ENCODE data around the gene HADHB.

- TF ChIP-seq CTCF (IDR thresholded peaks at IDR 0.05; ENCODE audit: insufficient read depth, low read length) (no peak), POLR2AphosphoS5 (IDR thresholded peaks at IDR 0.05; ENCODE audit: low read depth) (no peak)
- TF ChIP-seq, protein P1, sequence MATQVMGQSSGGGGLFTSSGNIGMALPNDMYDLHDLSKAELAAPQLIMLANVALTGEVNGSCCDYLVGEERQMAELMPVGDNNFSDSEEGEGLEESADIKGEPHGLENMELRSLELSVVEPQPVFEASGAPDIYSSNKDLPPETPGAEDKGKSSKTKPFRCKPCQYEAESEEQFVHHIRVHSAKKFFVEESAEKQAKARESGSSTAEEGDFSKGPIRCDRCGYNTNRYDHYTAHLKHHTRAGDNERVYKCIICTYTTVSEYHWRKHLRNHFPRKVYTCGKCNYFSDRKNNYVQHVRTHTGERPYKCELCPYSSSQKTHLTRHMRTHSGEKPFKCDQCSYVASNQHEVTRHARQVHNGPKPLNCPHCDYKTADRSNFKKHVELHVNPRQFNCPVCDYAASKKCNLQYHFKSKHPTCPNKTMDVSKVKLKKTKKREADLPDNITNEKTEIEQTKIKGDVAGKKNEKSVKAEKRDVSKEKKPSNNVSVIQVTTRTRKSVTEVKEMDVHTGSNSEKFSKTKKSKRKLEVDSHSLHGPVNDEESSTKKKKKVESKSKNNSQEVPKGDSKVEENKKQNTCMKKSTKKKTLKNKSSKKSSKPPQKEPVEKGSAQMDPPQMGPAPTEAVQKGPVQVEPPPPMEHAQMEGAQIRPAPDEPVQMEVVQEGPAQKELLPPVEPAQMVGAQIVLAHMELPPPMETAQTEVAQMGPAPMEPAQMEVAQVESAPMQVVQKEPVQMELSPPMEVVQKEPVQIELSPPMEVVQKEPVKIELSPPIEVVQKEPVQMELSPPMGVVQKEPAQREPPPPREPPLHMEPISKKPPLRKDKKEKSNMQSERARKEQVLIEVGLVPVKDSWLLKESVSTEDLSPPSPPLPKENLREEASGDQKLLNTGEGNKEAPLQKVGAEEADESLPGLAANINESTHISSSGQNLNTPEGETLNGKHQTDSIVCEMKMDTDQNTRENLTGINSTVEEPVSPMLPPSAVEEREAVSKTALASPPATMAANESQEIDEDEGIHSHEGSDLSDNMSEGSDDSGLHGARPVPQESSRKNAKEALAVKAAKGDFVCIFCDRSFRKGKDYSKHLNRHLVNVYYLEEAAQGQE (IDR thresholded peaks at IDR 0.05; ENCODE audit: insufficient replicate concordance, low read depth): no peak
Observed at GRCh38 chr2:26333293-26333692, 88.6 kb downstream of the HADHB start.
